IMR-90 (cell line): Measurements from ENCODE around the gene CAPN8. TPM values are rescaled to one million over a fixed set of nuclear protein-coding genes. Genes with fewer than 3 reads are reported as not detected.

Experiments used
- ATAC-seq: fragments of 200-7000 bp; cut with Tn5 transposase; 2 replicates; pipeline ENCODE4 v1.9.1; 2020; ENCODE audit warnings: low read depth, mild to moderate bottlenecking, moderate library complexity
- BruUV-seq: library from RNA; stranded (reverse); fragments of 400-500 nt; replicated peaks from 2 replicates; lab custom pipeline; 2021; lab: Mats Ljungman, UMichigan
- CTCF ChIA-PET: fragments of 300-600 bp; formaldehyde crosslinking; extraction: SDS; loops from one replicate; lab custom pipeline; 2021; ENCODE audit warnings: antibody characterized with exemption; lab: Yijun Ruan, JAX
- POLR2A ChIA-PET: fragments of 300-600 bp; sonication (Branson Sonifier 250); formaldehyde crosslinking; loops from one replicate; lab custom pipeline; 2022; ENCODE audit warnings: antibody characterized with exemption; ENCODE audit not compliant: unreplicated experiment; lab: Charles Lee
- DNase-seq: peaks from one replicate; pipeline ENCODE4 v3.0.0; 2013
- H2AFZ ChIP-seq: replicated peaks from 2 replicates; pipeline ENCODE3; 2013; ENCODE audit warnings: low read length, mild to moderate bottlenecking; ENCODE audit not compliant: poor library complexity
- H2AK5ac ChIP-seq: 2 replicates; pipeline ENCODE4 v1.6.1; 2013; ENCODE audit warnings: low read depth, low read length, inconsistent platforms
- H2AK9ac ChIP-seq: replicated peaks from 2 replicates; pipeline ENCODE3; 2013; ENCODE audit warnings: mild to moderate bottlenecking, low read depth, low read length, moderate library complexity; ENCODE audit not compliant: poor library complexity
- H2BK120ac ChIP-seq: 2 replicates; pipeline ENCODE4 v1.6.1; 2013; ENCODE audit warnings: low read depth, low read length, inconsistent platforms
- H2BK15ac ChIP-seq: 3 replicates; pipeline ENCODE4 v1.6.1; 2013; ENCODE audit warnings: low read depth, low read length, inconsistent platforms
- H2BK20ac ChIP-seq: 2 replicates; pipeline ENCODE4 v1.6.1; 2013; ENCODE audit warnings: low read depth, mild to moderate bottlenecking, inconsistent platforms, low read length, moderate library complexity
- H2BK5ac ChIP-seq: 2 replicates; pipeline ENCODE4 v1.6.1; 2013; ENCODE audit warnings: mild to moderate bottlenecking, low read depth, low read length, inconsistent platforms; ENCODE audit not compliant: poor library complexity, severe bottlenecking
- H3K14ac ChIP-seq: replicated peaks from 2 replicates; pipeline ENCODE4 v1.6.1; 2013; ENCODE audit warnings: low read depth, low read length, inconsistent platforms
- H3K18ac ChIP-seq: 2 replicates; pipeline ENCODE4 v1.6.1; 2013; ENCODE audit warnings: low read depth, low read length, control low read depth
- H3K23ac ChIP-seq: 2 replicates; pipeline ENCODE4 v1.6.1; 2013; ENCODE audit warnings: low read depth, low read length, inconsistent platforms
- H3K27ac ChIP-seq: 2 replicates; pipeline ENCODE4 v1.5.1; 2013; ENCODE audit warnings: mild to moderate bottlenecking, control low read depth, low read length; ENCODE audit not compliant: insufficient read depth
- H3K27me3 ChIP-seq: 2 replicates; pipeline ENCODE4 v1.6.1; 2013; ENCODE audit warnings: low read length; ENCODE audit not compliant: control insufficient read depth, insufficient read depth
- H3K36me3 ChIP-seq: 2 replicates; pipeline ENCODE4 v1.6.1; 2013; ENCODE audit warnings: low read length, mixed read lengths; ENCODE audit not compliant: control insufficient read depth, insufficient read depth
- H3K4ac ChIP-seq: 2 replicates; pipeline ENCODE4 v1.6.1; 2013; ENCODE audit warnings: low read depth, low read length, inconsistent platforms
- H3K4me1 ChIP-seq: 2 replicates; pipeline ENCODE4 v1.6.1; 2013; ENCODE audit warnings: low read length, mixed read lengths; ENCODE audit not compliant: control insufficient read depth, insufficient read depth
- H3K4me2 ChIP-seq: 2 replicates; pipeline ENCODE4 v1.6.1; 2013; ENCODE audit warnings: low read depth, mild to moderate bottlenecking, control low read depth, low read length, moderate library complexity
- H3K4me3 ChIP-seq: 2 replicates; pipeline ENCODE4 v1.5.1; 2013; ENCODE audit warnings: low read depth, mild to moderate bottlenecking, control low read depth, low read length, moderate library complexity; ENCODE audit not compliant: insufficient read depth
- H3K56ac ChIP-seq: 2 replicates; pipeline ENCODE4 v1.6.1; 2013; ENCODE audit warnings: low read length, inconsistent platforms; ENCODE audit not compliant: insufficient read depth; ENCODE audit errors: extremely low read depth
- H3K79me1 ChIP-seq, 2 experiments: 2 replicates each; pipeline ENCODE4 v1.6.1; 2013; ENCODE audit warnings: low read length in 2 of 2, inconsistent platforms in 1 of 2, low read depth in 1 of 2
- H3K9ac ChIP-seq: 2 replicates; pipeline ENCODE4 v1.6.1; 2013; ENCODE audit warnings: low read depth, low read length, control low read depth
- H3K9me1 ChIP-seq: 2 replicates; pipeline ENCODE4 v1.6.1; 2013; ENCODE audit warnings: low read length, inconsistent platforms; ENCODE audit not compliant: insufficient read depth
- H3K9me3 ChIP-seq: 2 replicates; pipeline ENCODE4 v1.6.1; 2013; ENCODE audit warnings: low read length; ENCODE audit not compliant: control insufficient read depth, insufficient read depth
- H4K20me1 ChIP-seq: 2 replicates; pipeline ENCODE4 v1.6.1; 2013; ENCODE audit warnings: low read length, inconsistent platforms; ENCODE audit not compliant: insufficient read depth
- H4K5ac ChIP-seq: 2 replicates; pipeline ENCODE4 v1.6.1; 2013; ENCODE audit warnings: mild to moderate bottlenecking, low read depth, low read length, control low read depth
- H4K8ac ChIP-seq, 2 experiments: 2 replicates each; pipeline ENCODE4 v1.6.1; 2013; ENCODE audit warnings: low read depth in 2 of 2, low read length in 2 of 2, control low read depth in 1 of 2, inconsistent platforms in 1 of 2
- H4K91ac ChIP-seq: 2 replicates; pipeline ENCODE4 v1.6.1; 2013; ENCODE audit warnings: low read depth, low read length, inconsistent platforms; ENCODE audit not compliant: insufficient read depth
- CHD1 ChIP-seq: IDR thresholded peaks from 2 replicates; pipeline ENCODE4 v1.6.1; 2012; ENCODE audit warnings: low read depth, low read length, improper control_type of control experiment
- CTCF ChIP-seq: conservative IDR thresholded peaks from 2 replicates; pipeline ENCODE4 v1.5.1; 2012; ENCODE audit warnings: mild to moderate bottlenecking, low read depth, low read length, improper control_type of control experiment
- ELK1 ChIP-seq: fragments of 150-350 bp; IDR thresholded peaks from 2 replicates; pipeline ENCODE4 v1.6.1; 2016; ENCODE audit warnings: low read depth, mild to moderate bottlenecking, low read length, moderate library complexity, borderline replicate concordance
- FOS ChIP-seq: fragments of 150-350 bp; IDR thresholded peaks from 2 replicates; pipeline ENCODE4 v1.6.1; 2016; ENCODE audit warnings: low read depth, low read length
- MAFK ChIP-seq: IDR thresholded peaks from 2 replicates; pipeline ENCODE4 v1.6.1; 2012; ENCODE audit warnings: low read depth, low read length, improper control_type of control experiment
- MXI1 ChIP-seq: IDR thresholded peaks from 2 replicates; pipeline ENCODE4 v1.6.1; 2012; ENCODE audit warnings: low read depth, mild to moderate bottlenecking, low read length, moderate library complexity, borderline replicate concordance
- NFE2L2 ChIP-seq: fragments of 150-350 bp; IDR thresholded peaks from 2 replicates; pipeline ENCODE4 v1.6.1; 2016; ENCODE audit warnings: low read depth, mild to moderate bottlenecking, low read length
- RCOR1 ChIP-seq: IDR thresholded peaks from 2 replicates; pipeline ENCODE4 v1.6.1; 2012; ENCODE audit warnings: mild to moderate bottlenecking, low read length, improper control_type of control experiment; ENCODE audit not compliant: insufficient replicate concordance
- SMC3 ChIP-seq: fragments of 150-350 bp; IDR thresholded peaks from 2 replicates; pipeline ENCODE4 v1.6.1; 2016; ENCODE audit warnings: low read depth, mild to moderate bottlenecking, antibody characterized with exemption, low read length, moderate library complexity
- USF2 ChIP-seq: fragments of 150-350 bp; IDR thresholded peaks from 2 replicates; pipeline ENCODE4 v1.6.1; 2017; ENCODE audit warnings: mild to moderate bottlenecking, antibody characterized with exemption, low read length, low read depth
- WGBS, 2 experiments: methylation state at CpG; one replicate each; pipeline versions ENCODE4 v1.1.5 to v1.1.7; 2013; ENCODE audit warnings: missing lambda C conversion rate in 2 of 2; ENCODE audit not compliant: insufficient read length in 1 of 2; ENCODE audit errors: extremely low coverage in 2 of 2; 5-methylcytosine and 5-hydroxymethylcytosine counted together
- dilution Hi-C: fragments of 300-500 bp; cut with HindIII; formaldehyde crosslinking; loops from one replicate; pipeline ENCODE4 v1.14.3; 2018; ENCODE audit warnings: low sequenced_read_pairs; ENCODE audit not compliant: unreplicated experiment
- in situ Hi-C: fragments of 300-500 bp; cut with MboI; formaldehyde crosslinking; loops from 3 replicates; pipeline ENCODE4 v1.14.3; 2019; ENCODE audit warnings: low sequenced_read_pairs, inconsistent platforms, mixed read lengths
- intact Hi-C: fragments of 100-400 bp; cut with micrococcal nuclease; formaldehyde crosslinking; loops from 2 replicates; pipeline ENCODE4 v1.10.0; 2022
- polyA plus RNA-seq, 3 experiments: library from polyadenylated mRNA; depleted of rRNA; stranded (reverse); fragments of >200 nt; gene quantifications; 2 replicates each; pipeline ENCODE4 v1.2.3, GENCODE V29; 2012; ENCODE audit warnings: low replicate concordance in 1 of 3
- total RNA-seq: library from RNA; depleted of rRNA; stranded (reverse); fragments of >200 nt; gene quantifications from 2 replicates; pipeline ENCODE4 v1.2.3, GENCODE V29; 2012

Gene CAPN8
- total and polyA plus RNA-seq, 2 of the 4 experiments (the other 2 are of a cell fraction) = not detected

- no peaks in the 10 kb centered on the region for H3K79me1 ChIP-seq
- no peaks in the 10 kb centered on the region for H3K9me1 ChIP-seq
- no peak overlapping the region for H3K18ac ChIP-seq
- ChIA-PET POLR2A (no interaction called here), CTCF (interaction anchor here (0.7 to 1.1 kb wide), 2 partner anchors 8 to 498 kb away, joined by 3 read pairs; no protein-coding TSS in a partner anchor)
- WGBS, 2 experiments = no CpG with 5 or more reads among the region's 6 CpGs
- no peak overlapping the region for H2BK120ac ChIP-seq
- ATAC-seq (no peak), DNase-seq (no peak)
- no peak overlapping the region for H2AFZ ChIP-seq
- no peak overlapping the region for H3K9ac ChIP-seq
- no peaks in the 10 kb centered on the region for H3K36me3 ChIP-seq
- H3K4me2 ChIP-seq = no peak overlapping the region
- H3K4ac ChIP-seq = no peak overlapping the region
- no peak overlapping the region for H2BK20ac ChIP-seq
- H3K56ac ChIP-seq = no peak overlapping the region
- H3K23ac ChIP-seq = no peak overlapping the region
- H2BK15ac ChIP-seq = no peak overlapping the region
- intact Hi-C loops (no loop called here), dilution Hi-C loops (no loop called here), in situ Hi-C loops (no loop called here)
- H4K8ac ChIP-seq = no peak overlapping the region
- H4K20me1 ChIP-seq = no peaks in the 10 kb centered on the region
- TF ChIP-seq FOS = no peak
- no peak for TF ChIP-seq NFE2L2
- TF ChIP-seq SMC3 = no peak
- no peak for TF ChIP-seq CHD1
- no peak for TF ChIP-seq MAFK
- TF ChIP-seq MXI1 = no peak
- no peak for TF ChIP-seq RCOR1
- no peak for TF ChIP-seq ELK1
- no peak for TF ChIP-seq USF2
- TF ChIP-seq CTCF = no peak
- H3K4me1 ChIP-seq = no peaks in the 10 kb centered on the region
- no peak overlapping the region for H3K4me3 ChIP-seq
- H3K27ac ChIP-seq = no peak overlapping the region
- no peak overlapping the region for H2AK5ac ChIP-seq
- no peak overlapping the region for H3K14ac ChIP-seq
- no peak overlapping the region for H4K91ac ChIP-seq
- no TSS peak for BruUV-seq
- no peak overlapping the region for H2BK5ac ChIP-seq
- H3K9me3 ChIP-seq = no peaks in the 10 kb centered on the region
- peaks cover 29% of the 10 kb centered on the region for H3K27me3 ChIP-seq
- H2AK9ac ChIP-seq = no peak overlapping the region
- no peak overlapping the region for H4K5ac ChIP-seq
Observed at GRCh38 chr1:223631956-223632355, 33.5 kb downstream of the CAPN8 start.
